ENCODE results near the gene ADIG. TPM values are rescaled to one million over a fixed set of nuclear protein-coding genes. Genes with fewer than 3 reads are reported as not detected.

The ADIG gene
- total and polyA plus RNA-seq, 2 of the 13 experiments (the other 11 are each of a cell fraction or from before 2014, with no cell fraction given), result 0.15 TPM; not detected in 1

- no peak overlapping the region for H3K27ac ChIP-seq (ENCODE audit: extremely low read length, insufficient read depth, low read length)
- TF ChIP-seq ZNF292 (CRISPR knock-in tag; IDR thresholded peaks at IDR 0.05; ENCODE audit: borderline replicate concordance, low read depth) (no peak), KLF16 (CRISPR knock-in tag; IDR thresholded peaks at IDR 0.05) (no peak), ZNF451 (CRISPR knock-in tag; IDR thresholded peaks at IDR 0.05) (no peak), NFYC (CRISPR knock-in tag; IDR thresholded peaks at IDR 0.05) (no peak), TMF1 (CRISPR knock-in tag; IDR thresholded peaks at IDR 0.05; ENCODE audit: low read depth) (no peak), MLX (CRISPR knock-in tag; IDR thresholded peaks at IDR 0.05) (no peak), ZNF142 (CRISPR knock-in tag; IDR thresholded peaks at IDR 0.05) (no peak)
- CTCF ChIA-PET (ENCODE audit: low intra/inter-chr PET ratio, low total read pairs), result no interaction called here
- no peak for DNase-seq (ENCODE audit: low spot score)
- H3K79me2 ChIP-seq (ENCODE audit: insufficient read depth, low read length), result no peaks in the 10 kb centered on the region
- intact Hi-C loops (cut with micrococcal nuclease; ENCODE audit: unreplicated experiment), result no loop called here
- in situ Hi-C loops (cut with HindIII; ENCODE audit: extremely low pct_ligation_motif_present, low pct_unique_long_range_greater_than_20kb), result no loop called here
- no peak overlapping the region for H3K4me3 ChIP-seq (replicated peaks in 1 of 3; ENCODE audit: insufficient read depth in 1 of 3, low read depth in 2 of 3, low read length in 3 of 3)
- peaks cover 39 to 79% of the 10 kb centered on the region in 2 experiments for H3K36me3 ChIP-seq (replicated peaks in 1 of 2; ENCODE audit: control insufficient read depth in 1 of 2, insufficient read depth in 2 of 2, low read length in 2 of 2)
- H2AFZ ChIP-seq (ENCODE audit: low read length), result no peak overlapping the region
- POLR2A ChIA-PET, result no interaction called here
- H3K9ac ChIP-seq (ENCODE audit: insufficient read depth, low read depth, low read length), result no peak overlapping the region
- no TSS peak for BruUV-seq (replicated peaks)
- no peaks in the 10 kb centered on the region for H3K27me3 ChIP-seq (ENCODE audit: control insufficient read depth in 1 of 2, insufficient read depth in 2 of 2, low read length in 2 of 2)
- H3K9me3 ChIP-seq (ENCODE audit: low read length), result no peaks in the 10 kb centered on the region
- H4K20me1 ChIP-seq (ENCODE audit: insufficient read depth, low read length), result no peaks in the 10 kb centered on the region
- no peak for ATAC-seq
- H3K4me1 ChIP-seq (ENCODE audit: insufficient read depth, low read length), result peaks cover 5% of the 10 kb centered on the region; the same call in 1 of the 2 replicates
- no peak for FAIRE-seq
- no peak overlapping the region for H3K4me2 ChIP-seq (ENCODE audit: low read depth, low read length)
- WGBS (ENCODE audit: low lambda C conversion rate), result 95% methylated on average over 7 of the region's 7 CpGs
Observed at GRCh38 chr20:38551056-38551626, 29.9 kb upstream of the ADIG start.

Measured in HepG2 (cell line).